Motor neuron (in vitro differentiated cells): ENCODE results near the gene SH3RF1. TPM values are rescaled to one million over a fixed set of nuclear protein-coding genes. Genes with fewer than 3 reads are reported as not detected.

Source experiments
- ATAC-seq, 8 experiments: fragments of 200-7000 bp; cut with Tn5 transposase; replicated peaks in 6 of 8; 2 replicates each; pipeline ENCODE4 v1.8.0; 2021; ENCODE audit warnings: mild to moderate bottlenecking in 8 of 8, moderate library complexity in 8 of 8
- H3K27ac ChIP-seq, 2 donors: fragments of 250-450 bp; sonication (Bioruptor Pico); 2 replicates each; pipeline ENCODE4 v1.9.0; 2021; ENCODE audit warnings: antibody characterized with exemption in 2 of 2, mild to moderate bottlenecking in 2 of 2, moderate library complexity in 1 of 2
- H3K4me1 ChIP-seq, 2 donors: fragments of 250-450 bp; sonication (Bioruptor Pico); replicated peaks in 1 of 2; 2 replicates each; pipeline ENCODE4 v1.6.1; 2021; ENCODE audit warnings: antibody characterized with exemption in 2 of 2, mild to moderate bottlenecking in 2 of 2, moderate library complexity in 1 of 2
- H3K4me3 ChIP-seq, 5 donors: fragments of 250-450 bp; sonication (Bioruptor Pico); 2 replicates each; pipeline ENCODE4 v1.9.0; 2021; ENCODE audit warnings: antibody characterized with exemption in 5 of 5, mild to moderate bottlenecking in 5 of 5, moderate library complexity in 4 of 5
- WGBS, 10 experiments: fragments of 450-650 bp; shearing (Covaris generic); methylation state at CpG; one replicate each; pipeline ENCODE4 v1.0.0; 2022; 5-methylcytosine and 5-hydroxymethylcytosine counted together
- in situ Hi-C, 9 experiments: fragments of 400-800 bp; cut with MboI; loops; one replicate each; pipeline ENCODE4 v1.15.0; 2021; ENCODE audit warnings: low sequenced_read_pairs in 9 of 9, low pct_unique_long_range_greater_than_20kb in 2 of 9; ENCODE audit not compliant: unreplicated experiment in 9 of 9
- total RNA-seq, 8 experiments: library from RNA; unstranded; fragments of 300-600 nt; gene quantifications; 2 replicates each; pipeline versions ENCODE4 v1.2.3 to v1.2.4, GENCODE V29; 2022

The SH3RF1 gene
- total RNA-seq, result 10 to 100 TPM in 7 of 8 experiments, 1 to 10 TPM in 1; 6.7 to 20.2 (median 14.3) TPM

- peak within 1 kb of the TSS; percentile 78 to 83 for H3K27ac ChIP-seq
- WGBS, 10 experiments, result 0 to 3% (median 0%) methylated on average over 2 to 8 of the region's 110 CpGs; no CpG with 5 or more reads in 6 of the 10 experiments
- peak; percentile 86 to 91 (median 88) for ATAC-seq
- in situ Hi-C loops, result loop anchor here in 2 of 9 experiments (25.0 kb wide), 2 partner anchors 216 to 234 kb away; no protein-coding TSS in a partner anchor
- H3K4me3 ChIP-seq, result peak within 1 kb of the TSS; percentile 54 to 96 (median 92)
- H3K4me1 ChIP-seq, result peaks cover 8 to 25% of the 10 kb centered on the region in 2 donors
These were observed at the start of gene SH3RF1 for GRCh38 chr4:169270810-169271691. TSS of gene SH3RF1 (minus strand) at chr4:169270956. CDS start at chr4:169269212, 1,744 bp downstream.

DNA sequence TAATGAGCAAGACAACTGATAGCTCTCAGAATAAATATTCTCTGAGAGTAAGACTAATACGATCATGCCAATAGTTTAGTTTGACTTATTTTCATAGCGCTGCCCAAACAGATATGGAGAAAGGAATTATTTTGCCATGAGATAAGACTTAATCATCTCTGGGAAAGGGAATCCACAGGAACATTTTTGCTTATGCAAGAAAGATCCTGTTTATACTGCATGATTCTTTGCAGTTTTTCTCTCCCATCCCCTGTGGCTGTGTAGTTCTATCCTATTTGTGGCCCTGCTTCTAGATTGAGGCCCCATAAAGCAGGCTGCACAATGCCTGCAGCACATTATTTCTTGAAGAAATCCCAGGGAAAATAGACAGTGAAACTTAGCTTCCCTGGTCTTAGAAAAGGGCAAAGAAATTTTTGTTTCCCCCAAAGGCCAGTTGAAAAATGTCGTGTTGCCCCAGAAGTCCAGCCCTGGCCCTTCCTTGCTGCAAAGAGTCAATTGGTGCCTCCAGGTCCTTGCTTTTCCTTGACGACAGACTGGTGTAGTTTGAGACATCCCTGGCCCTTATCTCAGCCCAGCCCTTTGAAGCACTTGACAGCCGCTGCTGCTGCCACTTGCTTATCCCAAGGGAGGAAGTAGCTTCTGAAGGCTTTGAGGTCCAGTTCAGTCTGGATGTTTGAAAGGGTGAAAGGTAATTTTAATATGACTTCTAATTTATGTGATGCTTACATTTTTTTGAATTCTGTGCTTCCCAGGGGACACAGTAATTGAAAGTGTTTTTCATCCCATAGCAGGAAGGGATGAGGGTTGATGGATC is 45.0 kb upstream of the SH3RF1 start:
- Histone ChIP-seq H3K27ac (peak overlapping the region; percentile 23 to 62), H3K4me3 (no peak overlapping the region), H3K4me1 (peaks cover 13 to 33% of the 10 kb centered on the region in 2 donors)
- ATAC-seq, result peak in 7 of 8 experiments; percentile 36 to 98 (median 93)
- in situ Hi-C loops, result no loop called here
- WGBS, 10 experiments, result 37 to 100% (median 65%) methylated on average over 1 to 5 of the region's 5 CpGs

GRCh38 chr4:169314906-169315305 is 44.1 kb upstream of the SH3RF1 start:
- Histone ChIP-seq H3K27ac (no peak overlapping the region), H3K4me1 (peaks cover 13 to 33% of the 10 kb centered on the region in 2 donors), H3K4me3 (no peak overlapping the region)
- ATAC-seq, result peak; percentile 42 to 76 (median 57)
- WGBS, 10 experiments, result 0 to 73% (median 47%) methylated on average over 3 to 8 of the region's 8 CpGs; no CpG with 5 or more reads in 1 of the 10 experiments
- in situ Hi-C loops, result no loop called here

- ATAC-seq, result no peak
- Histone ChIP-seq H3K4me3 (no peak overlapping the region), H3K4me1 (peaks cover 13 to 33% of the 10 kb centered on the region in 2 donors), H3K27ac (no peak overlapping the region)
- in situ Hi-C loops, result no loop called here
- WGBS, 10 experiments, result 82 to 100% (median 100%) methylated on average over 1 to 2 of the region's 2 CpGs; no CpG with 5 or more reads in 3 of the 10 experiments
These were observed 43.0 kb upstream of the SH3RF1 start for GRCh38 chr4:169313732-169314131.

- in situ Hi-C loops, result no loop called here
- no peak overlapping the region for H3K27ac ChIP-seq
- WGBS, 10 experiments, result 58 to 100% (median 78%) methylated on average over 1 to 6 of the region's 6 CpGs; no CpG with 5 or more reads in 1 of the 10 experiments
- no peak for ATAC-seq
- H3K4me1 ChIP-seq, result peaks cover 13 to 28% of the 10 kb centered on the region in 2 donors
- H3K4me3 ChIP-seq, result no peak overlapping the region
These were observed 42.1 kb upstream of the SH3RF1 start for GRCh38 chr4:169312690-169313422.

- Histone ChIP-seq H3K27ac (no peak overlapping the region), H3K4me3 (no peak overlapping the region), H3K4me1 (peaks cover 13 to 23% of the 10 kb centered on the region in 2 donors)
- peak in 5 of 8 experiments; percentile 45 to 93 (median 84) for ATAC-seq
- in situ Hi-C loops, result no loop called here
- WGBS, 10 experiments, result 34 to 100% (median 69%) methylated on average over 1 to 8 of the region's 12 CpGs; no CpG with 5 or more reads in 4 of the 10 experiments
These were observed 41.0 kb upstream of the SH3RF1 start for GRCh38 chr4:169311643-169312365.

DNA sequence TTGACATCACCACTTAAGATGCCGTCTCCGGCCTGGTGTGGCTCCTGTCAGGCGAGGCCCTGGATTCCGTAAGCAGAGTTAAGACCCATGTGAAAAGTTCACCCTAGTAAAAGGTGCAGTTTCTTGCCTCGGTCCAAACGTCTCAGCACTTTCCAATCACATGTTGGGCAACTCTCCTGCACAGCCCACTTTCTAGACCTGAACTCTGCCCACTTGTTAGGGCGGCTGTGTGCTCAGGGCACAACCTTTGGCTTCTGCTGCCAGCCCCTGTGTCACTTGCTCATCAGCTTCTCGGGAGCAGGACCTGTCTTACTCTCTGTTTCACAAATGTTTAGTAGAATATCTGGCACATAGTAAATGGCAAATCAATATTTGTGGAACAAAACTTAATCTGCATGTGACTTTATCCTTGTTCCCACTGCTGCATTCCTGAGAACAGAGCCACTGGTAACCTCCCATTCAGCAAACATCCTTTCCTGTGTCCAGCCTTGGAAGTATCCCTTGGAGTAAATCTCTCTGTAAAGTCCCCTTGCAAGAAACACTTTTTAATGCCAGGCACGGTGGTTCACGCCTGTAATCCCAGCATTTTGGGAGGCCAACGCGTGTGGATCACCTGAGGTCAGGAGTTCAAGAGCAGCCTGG is 38.7 kb upstream of the SH3RF1 start:
- Histone ChIP-seq H3K4me3 (no peak overlapping the region), H3K27ac (no peak overlapping the region), H3K4me1 (peaks cover 0 to 2% of the 10 kb centered on the region in 2 donors)
- in situ Hi-C loops, result no loop called here
- peak in 1 of 8 experiments; percentile 25 for ATAC-seq
- 0 to 98% (median 86%) methylated on average over 1 to 10 of the region's 12 CpGs; no CpG with 5 or more reads in 2 of the 10 experiments for WGBS, 10 experiments

DNA sequence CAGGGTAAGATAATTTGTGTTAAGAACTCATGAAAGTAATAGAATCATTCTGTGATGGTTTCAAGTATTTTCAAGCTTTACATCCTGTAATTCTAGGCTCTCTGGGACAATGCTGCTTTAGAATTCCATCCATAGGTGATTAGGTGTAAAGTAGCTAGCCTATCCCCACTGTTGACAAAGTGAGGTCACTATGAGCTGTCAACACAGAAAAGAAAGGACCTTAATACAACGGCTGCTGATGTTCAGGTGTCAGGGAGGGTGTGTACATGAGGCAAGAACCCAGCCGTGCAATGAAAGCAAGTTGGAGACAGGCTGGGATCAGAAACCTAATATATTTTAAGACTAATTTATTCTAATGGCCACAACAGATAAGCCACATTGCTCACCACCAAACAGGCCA is 36.8 kb upstream of the SH3RF1 start:
- no peak overlapping the region for H3K4me3 ChIP-seq
- in situ Hi-C loops, result no loop called here
- no peaks in the 10 kb centered on the region for H3K4me1 ChIP-seq
- no peak overlapping the region for H3K27ac ChIP-seq
- WGBS, 10 experiments, result 71 to 100% (median 84%) methylated on average over 1 to 2 of the region's 2 CpGs; no CpG with 5 or more reads in 2 of the 10 experiments
- peak in 1 of 8 experiments; percentile 50 for ATAC-seq

DNA sequence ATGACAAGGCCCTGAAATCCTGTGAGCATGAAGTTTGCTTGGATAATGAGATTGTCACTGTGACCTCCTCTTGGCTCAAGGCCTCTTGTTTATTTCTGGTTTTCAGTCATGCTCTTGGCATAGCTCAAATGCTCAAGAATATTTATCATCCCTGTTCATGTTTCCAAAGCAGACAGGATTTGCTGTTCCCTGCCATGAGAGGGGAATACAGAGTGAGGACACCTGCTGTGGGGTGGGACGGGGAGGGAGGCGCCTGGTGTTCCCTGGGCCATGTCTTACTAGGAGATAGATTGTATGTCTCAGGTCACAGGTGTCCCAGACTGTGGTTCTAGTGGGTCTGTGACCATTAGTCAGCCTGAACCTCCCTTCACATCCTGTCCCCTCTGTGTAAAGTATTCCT is 34.9 kb upstream of the SH3RF1 start:
- ATAC-seq, result no peak
- Histone ChIP-seq H3K4me3 (no peak overlapping the region), H3K4me1 (no peaks in the 10 kb centered on the region), H3K27ac (no peak overlapping the region)
- in situ Hi-C loops, result no loop called here
- WGBS, 10 experiments, result no CpG with 5 or more reads among the region's 2 CpGs

- H3K27ac ChIP-seq, result no peak overlapping the region
- no peaks in the 10 kb centered on the region for H3K4me1 ChIP-seq
- in situ Hi-C loops, result no loop called here
- no peak overlapping the region for H3K4me3 ChIP-seq
- whole genome bisulfite sequencing, 10 experiments, result 0 to 92% (median 55%) methylated on average over 1 of the region's 1 CpG
- no peak for ATAC-seq
These were observed 34.4 kb upstream of the SH3RF1 start for GRCh38 chr4:169305173-169305572.

DNA sequence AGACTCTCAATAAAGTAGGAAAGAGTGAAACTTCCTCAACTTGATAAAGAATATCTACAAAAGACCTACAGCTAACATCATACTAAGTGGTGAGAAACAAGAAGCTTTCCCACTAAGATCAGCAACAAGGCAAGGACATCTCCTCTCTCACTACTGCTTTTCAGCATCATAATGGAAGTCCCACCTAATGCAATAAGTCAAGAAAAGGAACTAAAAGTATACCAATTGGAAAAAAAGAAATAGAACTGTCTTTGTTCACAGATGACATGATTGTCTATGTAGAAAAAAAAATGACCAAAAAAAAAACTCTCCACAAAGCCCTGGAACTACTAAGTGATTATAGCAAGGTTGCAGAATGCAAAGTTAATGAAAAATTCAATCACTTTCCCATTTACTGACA is 25.1 kb upstream of the SH3RF1 start:
- no peaks in the 10 kb centered on the region for H3K4me1 ChIP-seq
- ATAC-seq, result no peak
- H3K27ac ChIP-seq, result no peak overlapping the region
- in situ Hi-C loops, result no loop called here
- no peak overlapping the region for H3K4me3 ChIP-seq
